Skin of body (tissue), 1 donor: ENCODE results near the gene PLPP7. TPM values are rescaled to one million over a fixed set of nuclear protein-coding genes. Genes with fewer than 3 reads are reported as not detected.

Source experiments
- total RNA-seq: library from RNA; depleted of rRNA; stranded (reverse); fragments of >200 nt; gene quantifications from one replicate; pipeline ENCODE4 v1.2.3, GENCODE V29; 2014

The PLPP7 gene
- total RNA-seq, 1 donor from 2014 or later = 4.6 TPM

Other genes starting within 250 kb of the PLPP7 start
- 8.1 TPM for gene AIF1L, start 193.2 kb upstream of the PLPP7 start, total RNA-seq
- gene NUP214, start 164.1 kb upstream of the PLPP7 start, total RNA-seq = 21.7 TPM
- 3.6 TPM for gene FAM78A, start 13.2 kb upstream of the PLPP7 start, total RNA-seq
- gene PRRC2B, start 104.4 kb downstream of the PLPP7 start, total RNA-seq = 78.8 TPM
- 15.7 TPM for gene POMT1, start 213.2 kb downstream of the PLPP7 start, total RNA-seq
- 11.4 TPM for gene UCK1, start 241.5 kb downstream of the PLPP7 start, total RNA-seq